Ishikawa (cell line): ENCODE measurements around the gene ZAR1L.

Experiments
- CEBPB ChIP-seq: IDR thresholded peaks from 2 replicates; pipeline ENCODE4 v1.6.1; 2012
- CREB1 ChIP-seq: IDR thresholded peaks from 2 replicates; pipeline ENCODE4 v1.6.1; 2012; ENCODE audit warnings: low read depth
- EGR1 ChIP-seq: IDR thresholded peaks from 2 replicates; pipeline ENCODE4 v1.6.1; 2012
- EP300 ChIP-seq: IDR thresholded peaks from 2 replicates; pipeline ENCODE4 v1.6.1; 2012; ENCODE audit warnings: borderline replicate concordance
- FOXM1 ChIP-seq: IDR thresholded peaks from 2 replicates; pipeline ENCODE4 v1.6.1; 2012; ENCODE audit warnings: low read depth, borderline replicate concordance
- MAX ChIP-seq: IDR thresholded peaks from 2 replicates; pipeline ENCODE4 v1.6.1; 2012
- NFIC ChIP-seq: IDR thresholded peaks from 2 replicates; pipeline ENCODE4 v1.6.1; 2012
- RAD21 ChIP-seq: IDR thresholded peaks from 2 replicates; pipeline ENCODE4 v1.6.1; 2012; ENCODE audit warnings: low read depth
- REST ChIP-seq: IDR thresholded peaks from 2 replicates; pipeline ENCODE4 v1.6.1; 2012; ENCODE audit warnings: low read depth, mild to moderate bottlenecking
- TAF1 ChIP-seq: IDR thresholded peaks from 2 replicates; pipeline ENCODE4 v1.6.1; 2012; ENCODE audit warnings: low read depth, mild to moderate bottlenecking
- TCF12 ChIP-seq: IDR thresholded peaks from 2 replicates; pipeline ENCODE4 v1.6.1; 2012; ENCODE audit warnings: low read depth
- TEAD4 ChIP-seq: IDR thresholded peaks from 2 replicates; pipeline ENCODE4 v1.6.1; 2012
- USF1 ChIP-seq: IDR thresholded peaks from 2 replicates; pipeline ENCODE4 v1.6.1; 2012
- YY1 ChIP-seq: IDR thresholded peaks from 2 replicates; pipeline ENCODE4 v1.6.1; 2012; ENCODE audit warnings: low read depth
- ZBTB7A ChIP-seq: IDR thresholded peaks from 2 replicates; pipeline ENCODE4 v1.6.1; 2012; ENCODE audit warnings: low read depth

The ZAR1L gene

GRCh38 chr13:32282096-32282711, 33.0 kb downstream of the ZAR1L start:
- TF ChIP-seq CEBPB (no peak), MAX (no peak)

GRCh38 chr13:32281096-32281495, 34.1 kb downstream of the ZAR1L start:
- TF ChIP-seq EP300 (no peak), RAD21 (no peak), TCF12 (no peak), YY1 (no peak), REST (no peak), FOXM1 (no peak), TAF1 (no peak), MAX (no peak), CREB1 (no peak), EGR1 (no peak)

GRCh38 chr13:32278426-32278825, 36.7 kb downstream of the ZAR1L start:
- no peak for TF ChIP-seq EGR1
- TF ChIP-seq USF1: no peak
- no peak for TF ChIP-seq EP300
- TF ChIP-seq MAX: no peak
- no peak for TF ChIP-seq REST
- no peak for TF ChIP-seq ZBTB7A
- no peak for TF ChIP-seq FOXM1
- TF ChIP-seq CREB1: no peak
- TF ChIP-seq TEAD4: no peak
- no peak for TF ChIP-seq NFIC
- no peak for TF ChIP-seq YY1

GRCh38 chr13:32277839-32278238, 37.3 kb downstream of the ZAR1L start:
- TF ChIP-seq REST (no peak), TCF12 (no peak), TEAD4 (no peak), CEBPB (no peak), NFIC (no peak), MAX (no peak), CREB1 (no peak), EP300 (no peak), FOXM1 (no peak), ZBTB7A (no peak), TAF1 (no peak), RAD21 (no peak), YY1 (no peak), USF1 (no peak), EGR1 (no peak)
